ENCODE results near the gene FOXD1.

Gene FOXD1

DNA sequence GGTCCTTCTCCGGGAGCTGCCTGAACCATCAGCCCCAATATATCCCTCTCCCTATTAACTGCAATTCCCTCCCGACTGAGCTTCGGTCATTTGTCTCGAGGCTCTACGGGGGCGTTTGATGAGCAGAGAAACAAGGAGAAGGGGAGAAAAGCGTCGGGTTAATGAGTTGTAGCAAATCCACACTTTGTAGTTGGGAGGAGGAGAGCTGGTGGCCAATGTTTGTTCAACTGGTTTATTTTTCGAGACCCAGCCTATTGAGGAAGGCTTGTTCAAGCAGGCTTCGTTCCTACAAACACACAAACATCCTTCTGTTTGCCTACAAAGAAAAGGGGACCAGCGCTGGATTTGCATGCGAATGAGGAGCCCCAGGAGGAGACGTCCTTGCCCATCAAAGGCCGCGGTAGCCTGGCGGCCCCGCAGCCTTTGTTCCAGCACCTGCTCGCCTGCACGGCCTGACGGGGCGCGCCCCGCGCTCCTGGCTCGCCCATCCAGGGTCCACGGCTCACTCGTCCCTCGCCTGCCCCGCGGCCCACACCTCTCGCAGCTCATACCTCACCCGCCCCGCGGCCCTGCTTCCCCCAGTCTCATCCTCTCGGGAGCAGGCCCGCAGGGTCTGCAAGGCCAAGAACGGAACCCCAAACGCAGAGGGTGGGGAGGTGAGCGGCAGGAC is 4.6 kb downstream of the FOXD1 start:
- peak overlapping the region in 1 of 2 experiments; percentile 18 for H3K4me3 ChIP-seq (ENCODE audit: insufficient read depth in 1 of 2, low read depth in 1 of 2, low read length in 2 of 2)
- H2AK5ac ChIP-seq (ENCODE audit: low read length, severe bottlenecking): no peak overlapping the region
- no peak overlapping the region for H3K14ac ChIP-seq (ENCODE audit: low read length in 2 of 2)
- H2BK120ac ChIP-seq (ENCODE audit: low read depth, low read length): no peak overlapping the region
- H3K9ac ChIP-seq (ENCODE audit: low read length): no peak overlapping the region
- H4K8ac ChIP-seq (ENCODE audit: low read length): no peak overlapping the region
- peaks cover 9% of the 10 kb centered on the region for H3K4me1 ChIP-seq (ENCODE audit: control insufficient read depth, insufficient read depth, low read depth, low read length)
- peak overlapping the region in 1 of 2 experiments; percentile 82 for H3K18ac ChIP-seq (ENCODE audit: low read depth in 1 of 2, low read length in 2 of 2)
- peak overlapping the region in 1 of 2 experiments; percentile 83 for H2BK12ac ChIP-seq (ENCODE audit: low read length in 2 of 2)
- peak overlapping the region; percentile 83 for H2BK15ac ChIP-seq (ENCODE audit: low read depth, poor library complexity, severe bottlenecking)
- WGBS: 18% methylated on average over 36 of the region's 39 CpGs
- H3K36me3 ChIP-seq (ENCODE audit: control insufficient read depth in 1 of 2, insufficient read depth in 2 of 2, low read depth in 1 of 2, low read length in 2 of 2): peaks cover 0 to 10% of the 10 kb centered on the region in 2 experiments
- no peak overlapping the region for H2BK5ac ChIP-seq (ENCODE audit: low read depth, low read length, poor library complexity, severe bottlenecking)
- H3K27me3 ChIP-seq (ENCODE audit: control insufficient read depth in 1 of 2, insufficient read depth in 1 of 2, low read length in 2 of 2): peaks cover 13 to 81% of the 10 kb centered on the region in 2 experiments
- peak overlapping the region in 1 of 2 experiments; percentile 29 for H3K23ac ChIP-seq (ENCODE audit: low read length in 2 of 2)
- peak overlapping the region; percentile 46 for H3K27ac ChIP-seq (ENCODE audit: low read length, poor library complexity, severe bottlenecking)
- H3K9me3 ChIP-seq (ENCODE audit: control insufficient read depth, low read length): peaks cover 4% of the 10 kb centered on the region
- no peak for DNase-seq
- peaks cover 8% of the 10 kb centered on the region for H3K79me1 ChIP-seq (replicated peaks; ENCODE audit: low read length, poor library complexity, severe bottlenecking)
- no peak overlapping the region for H3K4me2 ChIP-seq (ENCODE audit: low read length, poor library complexity, severe bottlenecking)
- H3K4ac ChIP-seq (ENCODE audit: low read depth in 1 of 2, low read length in 2 of 2): no peak overlapping the region
- H2AFZ ChIP-seq (ENCODE audit: low read depth, low read length): no peak overlapping the region
- H4K91ac ChIP-seq (ENCODE audit: low read length): no peak overlapping the region

GRCh38 chr5:73442996-73443627 is 5.5 kb downstream of the FOXD1 start:
- H3K14ac ChIP-seq (ENCODE audit: low read length in 2 of 2): no peak overlapping the region
- H3K18ac ChIP-seq (ENCODE audit: low read depth in 1 of 2, low read length in 2 of 2): no peak overlapping the region
- peak overlapping the region; percentile 66 for H2AK5ac ChIP-seq (ENCODE audit: low read length, severe bottlenecking)
- no peak overlapping the region for H3K23ac ChIP-seq (ENCODE audit: low read length in 2 of 2)
- H2AFZ ChIP-seq (ENCODE audit: low read depth, low read length): no peak overlapping the region
- H2BK120ac ChIP-seq (ENCODE audit: low read depth, low read length): no peak overlapping the region
- H2BK12ac ChIP-seq (ENCODE audit: low read length in 2 of 2): no peak overlapping the region
- H3K27ac ChIP-seq (ENCODE audit: low read length, poor library complexity, severe bottlenecking): no peak overlapping the region
- no peak overlapping the region for H2BK5ac ChIP-seq (ENCODE audit: low read depth, low read length, poor library complexity, severe bottlenecking)
- WGBS: 58% methylated on average over 1 of the region's 4 CpGs
- no peak overlapping the region for H4K8ac ChIP-seq (ENCODE audit: low read length)
- no peak overlapping the region for H3K4ac ChIP-seq (ENCODE audit: low read depth in 1 of 2, low read length in 2 of 2)
- H3K79me1 ChIP-seq (replicated peaks; ENCODE audit: low read length, poor library complexity, severe bottlenecking): peaks cover 6% of the 10 kb centered on the region
- H3K9me3 ChIP-seq (ENCODE audit: control insufficient read depth, low read length): peaks cover 4% of the 10 kb centered on the region
- peaks cover 0 to 10% of the 10 kb centered on the region in 2 experiments for H3K36me3 ChIP-seq (ENCODE audit: control insufficient read depth in 1 of 2, insufficient read depth in 2 of 2, low read depth in 1 of 2, low read length in 2 of 2)
- H2BK15ac ChIP-seq (ENCODE audit: low read depth, poor library complexity, severe bottlenecking): no peak overlapping the region
- H3K4me2 ChIP-seq (ENCODE audit: low read length, poor library complexity, severe bottlenecking): no peak overlapping the region
- H3K9ac ChIP-seq (ENCODE audit: low read length): no peak overlapping the region
- H4K91ac ChIP-seq (ENCODE audit: low read length): no peak overlapping the region
- no peak for DNase-seq
- peaks cover 13 to 85% of the 10 kb centered on the region in 2 experiments for H3K27me3 ChIP-seq (ENCODE audit: control insufficient read depth in 1 of 2, insufficient read depth in 1 of 2, low read length in 2 of 2)
- no peak overlapping the region for H3K4me3 ChIP-seq (ENCODE audit: insufficient read depth in 1 of 2, low read depth in 1 of 2, low read length in 2 of 2)
- peaks cover 7% of the 10 kb centered on the region for H3K4me1 ChIP-seq (ENCODE audit: control insufficient read depth, insufficient read depth, low read depth, low read length)

- DNase-seq: no peak
- Histone ChIP-seq H2AK5ac (ENCODE audit: low read length, severe bottlenecking) (no peak overlapping the region), H3K23ac (ENCODE audit: low read length in 2 of 2) (no peak overlapping the region), H3K14ac (ENCODE audit: low read length in 2 of 2) (no peak overlapping the region), H2BK15ac (ENCODE audit: low read depth, poor library complexity, severe bottlenecking) (no peak overlapping the region), H3K36me3 (ENCODE audit: control insufficient read depth in 1 of 2, insufficient read depth in 2 of 2, low read depth in 1 of 2, low read length in 2 of 2) (peaks cover 0 to 10% of the 10 kb centered on the region in 2 experiments), H3K27ac (ENCODE audit: low read length, poor library complexity, severe bottlenecking) (no peak overlapping the region), H2BK120ac (ENCODE audit: low read depth, low read length) (no peak overlapping the region), H4K8ac (ENCODE audit: low read length) (no peak overlapping the region), H3K79me1 (replicated peaks; ENCODE audit: low read length, poor library complexity, severe bottlenecking) (peaks cover 6% of the 10 kb centered on the region), H3K9me3 (ENCODE audit: control insufficient read depth, low read length) (peaks cover 4% of the 10 kb centered on the region), H3K18ac (ENCODE audit: low read depth in 1 of 2, low read length in 2 of 2) (no peak overlapping the region), H3K9ac (ENCODE audit: low read length) (no peak overlapping the region), H3K4me1 (ENCODE audit: control insufficient read depth, insufficient read depth, low read depth, low read length) (peaks cover 10% of the 10 kb centered on the region), H3K27me3 (ENCODE audit: control insufficient read depth in 1 of 2, insufficient read depth in 1 of 2, low read length in 2 of 2) (peaks cover 13 to 93% of the 10 kb centered on the region in 2 experiments), H4K91ac (ENCODE audit: low read length) (no peak overlapping the region), H2BK12ac (ENCODE audit: low read length in 2 of 2) (no peak overlapping the region), H3K4me3 (ENCODE audit: insufficient read depth in 1 of 2, low read depth in 1 of 2, low read length in 2 of 2) (no peak overlapping the region), H3K4me2 (ENCODE audit: low read length, poor library complexity, severe bottlenecking) (no peak overlapping the region), H3K4ac (ENCODE audit: low read depth in 1 of 2, low read length in 2 of 2) (no peak overlapping the region), H2AFZ (ENCODE audit: low read depth, low read length) (no peak overlapping the region), H2BK5ac (ENCODE audit: low read depth, low read length, poor library complexity, severe bottlenecking) (no peak overlapping the region)
- 63% methylated on average over 7 of the region's 7 CpGs for whole genome bisulfite sequencing
These were observed 6.3 kb downstream of the FOXD1 start for GRCh38 chr5:73442231-73442811.

GRCh38 chr5:73441378-73441777 is 7.2 kb downstream of the FOXD1 start:
- H2AFZ ChIP-seq (ENCODE audit: low read depth, low read length): no peak overlapping the region
- peaks cover 0 to 10% of the 10 kb centered on the region in 2 experiments for H3K36me3 ChIP-seq (ENCODE audit: control insufficient read depth in 1 of 2, insufficient read depth in 2 of 2, low read depth in 1 of 2, low read length in 2 of 2)
- H2BK5ac ChIP-seq (ENCODE audit: low read depth, low read length, poor library complexity, severe bottlenecking): no peak overlapping the region
- H3K4me3 ChIP-seq (ENCODE audit: insufficient read depth in 1 of 2, low read depth in 1 of 2, low read length in 2 of 2): no peak overlapping the region
- no peak overlapping the region for H3K4ac ChIP-seq (ENCODE audit: low read depth in 1 of 2, low read length in 2 of 2)
- H3K4me1 ChIP-seq (ENCODE audit: control insufficient read depth, insufficient read depth, low read depth, low read length): peaks cover 18% of the 10 kb centered on the region
- H2AK5ac ChIP-seq (ENCODE audit: low read length, severe bottlenecking): no peak overlapping the region
- no peak overlapping the region for H3K14ac ChIP-seq (ENCODE audit: low read length in 2 of 2)
- no peak overlapping the region for H3K27ac ChIP-seq (ENCODE audit: low read length, poor library complexity, severe bottlenecking)
- H3K4me2 ChIP-seq (ENCODE audit: low read length, poor library complexity, severe bottlenecking): no peak overlapping the region
- peaks cover 13 to 97% of the 10 kb centered on the region in 2 experiments for H3K27me3 ChIP-seq (ENCODE audit: control insufficient read depth in 1 of 2, insufficient read depth in 1 of 2, low read length in 2 of 2)
- no peak overlapping the region for H3K23ac ChIP-seq (ENCODE audit: low read length in 2 of 2)
- H4K8ac ChIP-seq (ENCODE audit: low read length): no peak overlapping the region
- peaks cover 4% of the 10 kb centered on the region for H3K9me3 ChIP-seq (ENCODE audit: control insufficient read depth, low read length)
- no peak for DNase-seq
- no peak overlapping the region for H2BK15ac ChIP-seq (ENCODE audit: low read depth, poor library complexity, severe bottlenecking)
- H3K18ac ChIP-seq (ENCODE audit: low read depth in 1 of 2, low read length in 2 of 2): no peak overlapping the region
- no peak overlapping the region for H2BK12ac ChIP-seq (ENCODE audit: low read length in 2 of 2)
- H3K79me1 ChIP-seq (replicated peaks; ENCODE audit: low read length, poor library complexity, severe bottlenecking): peaks cover 6% of the 10 kb centered on the region
- no peak overlapping the region for H2BK120ac ChIP-seq (ENCODE audit: low read depth, low read length)
- H4K91ac ChIP-seq (ENCODE audit: low read length): no peak overlapping the region
- H3K9ac ChIP-seq (ENCODE audit: low read length): no peak overlapping the region

Measured in mesenchymal stem cell (in vitro differentiated cells and primary cell).